MV-4-11 (cell line): ENCODE measurements around the gene IFRD2.

Experiments used
- DNase-seq: peaks from one replicate; lab custom pipeline; 2025; lab: John Stamatoyannopoulos, UW

Gene IFRD2

DNA sequence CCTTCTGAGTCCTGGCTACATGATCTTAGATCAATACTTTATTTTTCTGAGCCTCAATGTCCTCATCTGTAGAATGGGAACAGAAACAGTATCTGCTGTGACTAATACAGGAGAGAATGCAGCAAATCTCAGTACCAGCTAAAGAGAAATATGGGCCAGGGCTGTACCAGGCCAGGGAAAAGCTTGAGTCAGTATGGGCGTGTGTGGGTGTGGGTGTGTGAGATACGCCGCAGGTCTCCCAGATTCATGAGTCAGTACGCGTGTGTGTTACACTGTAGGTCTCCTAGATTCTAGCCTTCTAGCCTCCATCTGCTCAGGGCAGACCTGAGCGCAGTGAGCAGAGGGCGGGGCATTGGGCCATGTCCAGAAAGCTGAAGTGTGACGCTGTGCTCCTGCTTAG, 41.0 kb downstream of the IFRD2 start:
- DNase-seq: no peak

DNA sequence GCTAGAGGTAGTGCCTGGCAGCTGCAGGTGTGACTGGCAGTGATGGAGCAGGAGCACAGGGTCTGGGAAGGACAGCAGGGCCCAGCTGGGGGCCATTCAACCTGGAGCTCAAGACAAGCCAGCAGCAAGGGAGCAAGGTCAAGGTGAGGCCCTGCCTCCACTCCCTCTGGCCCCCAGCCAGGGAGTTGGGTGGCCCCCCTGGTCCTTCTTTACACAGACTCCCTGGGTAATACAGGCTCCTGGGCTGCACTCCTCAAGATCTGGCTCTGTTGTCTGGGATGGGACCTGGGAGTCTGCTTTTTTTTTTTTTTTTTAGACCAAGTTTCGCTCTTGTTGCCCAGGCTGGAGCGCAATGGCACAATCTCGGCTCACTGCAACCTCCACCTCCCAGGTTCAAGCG, 41.7 kb downstream of the IFRD2 start:
- no peak for DNase-seq

DNA sequence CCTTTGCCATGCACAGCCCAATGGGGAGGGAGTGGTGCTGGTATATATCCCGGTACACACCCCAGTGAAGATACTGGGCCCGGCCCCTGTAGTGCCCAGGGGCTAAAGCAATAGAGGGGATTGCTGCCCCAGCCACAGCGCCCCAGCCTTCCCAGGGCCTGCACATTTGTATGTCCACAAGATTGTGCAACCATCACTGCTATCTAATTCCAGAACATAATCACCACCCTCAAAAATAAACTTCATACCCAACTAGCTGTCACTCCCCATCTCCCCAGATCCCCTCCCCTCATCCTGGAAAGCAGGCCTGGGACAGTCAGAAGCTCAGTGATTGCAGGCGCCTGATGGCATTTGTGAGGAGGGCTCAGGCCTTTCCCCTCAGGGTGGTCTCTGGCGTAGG, 42.8 kb downstream of the IFRD2 start:
- DNase-seq: no peak

- no peak for DNase-seq
These were observed 43.8 kb downstream of the IFRD2 start for GRCh38 chr3:50248387-50248786.

GRCh38 chr3:50246517-50246954, 45.7 kb downstream of the IFRD2 start:
- DNase-seq: peak; percentile 66

- DNase-seq: peak; percentile 77
These were observed 46.3 kb downstream of the IFRD2 start for GRCh38 chr3:50245831-50246516.

DNA sequence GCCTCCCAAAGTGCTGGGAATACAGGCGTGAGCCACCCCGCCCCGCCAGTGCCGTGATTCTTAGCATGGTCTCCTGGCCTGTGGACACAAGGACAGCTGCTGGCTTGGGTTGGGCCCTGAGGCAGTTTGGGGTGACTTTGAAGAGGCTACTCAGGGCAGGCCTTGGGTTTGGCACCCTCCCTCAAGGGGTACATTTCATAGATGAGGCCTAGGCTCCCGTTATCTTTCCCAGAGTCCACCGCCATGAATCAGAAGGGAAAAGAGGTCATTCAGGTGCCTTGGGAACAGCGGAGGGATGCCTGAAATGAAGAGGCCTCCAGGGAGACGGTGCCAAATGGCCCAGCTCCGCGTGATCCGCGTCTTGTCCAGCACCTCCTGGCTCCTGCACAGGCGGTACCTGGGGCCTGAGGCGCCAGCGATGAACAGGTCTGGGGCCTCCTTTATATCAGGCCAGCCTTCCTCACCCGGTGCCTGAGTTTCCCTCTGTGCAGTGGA, 46.9 kb downstream of the IFRD2 start:
- no peak for DNase-seq

- peak; percentile 39 for DNase-seq
These were observed 47.4 kb downstream of the IFRD2 start for GRCh38 chr3:50244813-50245212.

DNA sequence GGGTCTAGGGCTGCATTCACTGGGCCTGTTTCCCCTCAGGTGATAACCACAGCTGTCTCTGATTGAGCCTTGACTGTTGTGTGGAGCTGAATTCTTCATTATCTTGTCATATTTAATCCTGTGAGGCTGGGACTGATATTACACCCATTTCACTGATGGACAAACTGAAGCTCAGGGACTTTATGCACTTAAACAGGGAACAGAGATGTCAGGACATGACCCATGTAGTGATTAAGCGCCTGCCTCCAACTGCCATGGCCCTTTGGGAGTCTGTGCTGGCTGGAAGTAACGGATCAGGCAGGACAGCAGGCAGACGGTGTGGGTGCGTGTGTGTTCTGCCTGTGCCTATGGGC, 48.7 kb downstream of the IFRD2 start:
- no peak for DNase-seq

DNA sequence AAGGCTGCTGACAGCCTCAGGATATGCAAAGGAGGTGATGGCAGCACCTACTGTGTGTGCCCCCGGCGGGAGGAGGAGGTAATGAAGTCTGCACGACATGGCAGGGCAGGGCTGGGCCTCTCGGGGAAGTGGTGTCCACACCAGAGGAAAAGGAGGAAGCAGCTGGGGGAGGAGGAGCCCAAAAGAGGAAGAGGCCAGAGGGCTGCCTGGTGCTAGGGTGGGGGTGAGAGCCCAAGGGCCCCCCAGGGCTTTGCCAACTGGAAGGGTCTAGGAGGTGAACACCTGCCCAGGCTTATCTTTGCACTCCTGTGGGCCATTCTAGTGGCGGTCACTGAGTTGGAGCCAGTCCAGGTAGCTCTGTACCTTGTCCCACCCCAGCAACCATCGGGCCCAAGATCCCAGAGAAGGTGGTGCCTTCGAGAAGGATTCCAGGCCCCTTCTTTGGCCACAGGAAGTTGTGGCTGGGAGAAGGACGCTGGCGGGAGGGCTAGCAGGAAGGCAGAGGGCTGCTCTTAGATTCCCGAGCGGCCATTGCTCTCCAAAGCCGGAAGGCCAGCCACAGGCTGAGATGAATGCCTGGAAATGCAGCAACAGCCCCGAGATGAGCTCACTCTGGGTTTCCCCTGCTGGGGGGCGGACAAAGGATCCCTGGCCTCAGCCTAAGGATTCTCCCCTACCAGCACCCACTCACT, 49.2 kb downstream of the IFRD2 start:
- peak; percentile 92 for DNase-seq

DNA sequence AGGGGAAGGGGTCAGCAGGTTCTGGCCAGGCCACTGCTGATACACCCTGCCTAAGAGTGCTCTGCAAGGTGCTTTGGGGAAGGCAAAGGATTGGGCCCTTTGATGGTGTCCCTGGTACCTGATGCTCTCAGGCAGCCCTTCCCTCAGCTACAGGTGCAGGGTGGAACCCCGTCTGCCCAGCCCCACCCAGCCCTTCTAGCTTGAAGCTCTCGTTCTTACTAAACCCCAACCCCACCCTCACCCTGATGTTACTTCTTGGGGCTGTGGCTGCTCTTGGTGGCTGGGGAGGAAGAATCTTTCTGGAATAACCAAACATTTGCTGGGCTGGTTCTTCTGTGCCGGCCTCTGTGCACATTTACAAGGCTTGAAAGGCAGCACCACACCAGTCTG, 49.9 kb downstream of the IFRD2 start:
- no peak for DNase-seq

DNA sequence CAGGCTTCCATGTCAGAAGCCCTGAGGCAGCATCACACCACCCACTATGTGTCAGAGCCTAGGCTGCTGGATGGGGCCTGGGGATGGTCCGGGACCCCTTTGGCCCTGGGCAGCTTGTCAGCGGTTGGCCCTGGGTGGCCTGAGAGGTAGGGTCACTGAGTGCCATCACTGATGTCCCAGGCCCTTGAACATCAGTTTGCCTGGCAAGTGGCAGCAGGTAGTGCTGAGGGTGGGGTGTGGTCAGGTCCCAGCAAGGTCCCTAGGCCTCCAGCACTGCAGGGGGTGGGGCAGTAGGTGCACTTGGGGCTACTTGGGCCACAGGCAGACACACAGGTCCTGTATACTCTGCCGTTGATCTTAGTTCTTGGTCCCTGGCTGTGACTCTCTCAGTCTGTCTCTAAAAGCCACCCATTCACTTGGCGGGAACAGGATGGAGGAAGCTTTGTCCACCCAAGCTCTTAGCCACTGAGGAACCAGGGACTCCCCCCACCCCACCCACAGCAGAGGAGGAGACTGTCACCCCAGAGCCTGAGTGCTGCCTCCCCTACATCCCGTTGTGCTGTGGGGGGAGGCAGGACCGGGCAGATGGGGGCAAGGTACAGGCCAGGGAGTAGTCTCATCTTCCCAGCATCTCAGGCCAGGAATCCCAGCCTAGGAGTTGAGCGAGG, 50.4 kb downstream of the IFRD2 start:
- no peak for DNase-seq

DNA sequence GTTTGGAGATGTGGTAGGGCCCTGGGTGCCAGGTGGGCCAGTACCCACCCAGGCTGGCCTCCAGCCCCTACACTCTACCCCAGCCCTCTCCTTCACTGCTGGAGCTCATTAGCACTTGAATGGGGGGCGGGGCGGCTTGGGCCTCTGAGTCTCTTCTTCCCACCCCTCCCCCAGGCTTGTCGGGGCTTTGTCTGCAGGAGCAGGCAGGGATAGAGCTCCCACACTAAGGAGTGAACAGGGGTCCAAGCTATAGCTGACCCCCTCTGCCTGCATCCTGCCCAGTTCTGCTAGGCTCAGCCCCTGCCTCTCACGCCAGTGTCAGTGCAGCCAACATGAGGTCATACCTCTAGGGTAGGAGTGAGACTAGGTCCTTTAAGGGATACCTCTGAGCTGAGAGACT, 51.1 kb downstream of the IFRD2 start:
- DNase-seq: no peak

- DNase-seq: no peak
These were observed 52.6 kb downstream of the IFRD2 start for GRCh38 chr3:50239649-50240048.

GRCh38 chr3:50238549-50239026, 53.6 kb downstream of the IFRD2 start:
- peak; percentile 34 for DNase-seq

GRCh38 chr3:50237754-50238548, 54.3 kb downstream of the IFRD2 start:
- DNase-seq: peak; percentile 77
